Tongue (tissue), 2 donors: ENCODE measurements around the gene ATXN1L. TPM values are rescaled to one million over a fixed set of nuclear protein-coding genes. Genes with fewer than 3 reads are reported as not detected.
"Not testable (repeated sequence)": the region's sequence is repeated elsewhere in the genome, so short reads cannot be mapped to it uniquely, and the experiment has no call there.

Source experiments
- DNase-seq: peaks from one replicate; pipeline ENCODE4 v3.0.0-alpha.2; 2015
- total RNA-seq: library from RNA; depleted of rRNA; stranded (reverse); fragments of >200 nt; gene quantifications from one replicate; pipeline ENCODE4 v1.2.3, GENCODE V29; 2014

Gene ATXN1L
- total RNA-seq, 1 donor from 2014 or later: 24.1 TPM

DNA sequence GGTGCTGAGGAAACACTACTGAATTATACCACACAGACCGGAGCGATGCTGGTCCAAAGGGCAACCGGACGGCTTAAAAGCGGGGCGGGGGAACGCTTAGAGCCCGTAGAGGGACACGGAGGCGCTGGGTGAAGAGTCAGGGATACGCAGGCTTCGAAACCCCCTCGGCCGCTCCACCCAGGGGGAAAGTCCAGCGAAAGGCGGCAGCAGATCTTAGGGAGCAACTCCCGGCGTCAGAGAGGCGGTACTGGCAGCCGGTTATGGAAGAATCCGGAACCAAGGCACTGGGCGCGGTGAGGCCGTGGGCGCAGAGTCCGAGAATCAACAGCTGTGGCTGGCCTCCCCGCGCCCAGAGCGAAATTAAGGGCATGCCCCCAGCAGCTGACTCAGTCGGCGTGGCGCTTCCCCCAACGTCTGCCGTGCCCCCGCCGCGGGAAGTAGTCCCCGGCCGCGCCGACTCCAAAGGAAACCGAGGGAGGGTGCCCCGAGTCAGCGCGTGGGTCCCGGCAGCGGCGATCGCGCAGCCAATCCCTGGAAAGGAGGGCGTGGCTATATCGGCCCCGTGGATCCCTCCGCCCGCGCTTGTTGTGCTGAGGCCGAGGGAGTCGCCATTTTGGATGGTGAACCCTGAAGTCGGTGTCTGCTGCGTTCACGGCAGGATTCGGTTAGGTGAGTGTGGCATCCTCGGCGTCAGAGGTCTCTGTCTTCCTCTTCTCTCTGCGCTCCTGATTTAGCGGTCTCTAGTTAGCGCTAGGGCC lies 49.3 kb downstream of the ATXN1L start, which contains the start of gene IST1:
TSS of gene IST1 (plus strand) at position 611 of the 758 bp plus-strand sequence. CDS start 20,110 bp downstream, outside the sequence.
- DNase-seq: peak; percentile 99

DNA sequence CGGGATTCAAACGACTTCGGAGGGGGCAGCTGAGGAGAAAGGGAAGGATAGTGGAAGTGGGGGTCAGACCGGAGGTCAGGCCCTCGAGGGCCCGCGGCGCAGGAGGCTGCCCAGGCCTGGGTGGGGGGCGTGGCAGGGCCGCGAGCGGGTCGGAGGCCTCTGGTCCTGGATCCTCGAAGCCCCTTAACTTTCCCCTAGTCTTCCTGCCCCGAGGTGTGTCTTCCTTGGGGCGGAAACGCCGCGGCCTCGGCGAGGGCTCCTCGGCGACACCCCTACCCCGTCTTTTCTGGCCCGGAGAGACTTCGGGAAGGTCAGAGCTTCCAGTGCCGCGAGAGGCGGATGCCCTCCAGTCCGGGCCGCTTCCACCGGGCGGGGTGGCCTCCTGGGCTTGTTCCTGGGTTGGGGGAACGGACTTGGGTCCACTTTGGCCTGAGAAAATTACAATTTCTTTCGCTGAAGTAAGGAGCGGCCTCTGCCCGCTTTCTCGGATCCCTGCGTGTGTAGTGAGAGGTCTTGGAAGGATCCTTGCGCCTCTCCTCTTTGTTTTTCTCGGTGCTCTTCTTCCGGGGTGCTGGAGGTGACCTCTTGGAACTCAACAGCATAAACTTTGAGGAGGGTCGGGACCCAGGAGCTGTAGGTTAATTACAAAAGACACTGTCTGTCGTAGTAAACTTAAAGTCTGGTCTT lies 50.0 kb downstream of the ATXN1L start:
- DNase-seq: peak; percentile 44

DNA sequence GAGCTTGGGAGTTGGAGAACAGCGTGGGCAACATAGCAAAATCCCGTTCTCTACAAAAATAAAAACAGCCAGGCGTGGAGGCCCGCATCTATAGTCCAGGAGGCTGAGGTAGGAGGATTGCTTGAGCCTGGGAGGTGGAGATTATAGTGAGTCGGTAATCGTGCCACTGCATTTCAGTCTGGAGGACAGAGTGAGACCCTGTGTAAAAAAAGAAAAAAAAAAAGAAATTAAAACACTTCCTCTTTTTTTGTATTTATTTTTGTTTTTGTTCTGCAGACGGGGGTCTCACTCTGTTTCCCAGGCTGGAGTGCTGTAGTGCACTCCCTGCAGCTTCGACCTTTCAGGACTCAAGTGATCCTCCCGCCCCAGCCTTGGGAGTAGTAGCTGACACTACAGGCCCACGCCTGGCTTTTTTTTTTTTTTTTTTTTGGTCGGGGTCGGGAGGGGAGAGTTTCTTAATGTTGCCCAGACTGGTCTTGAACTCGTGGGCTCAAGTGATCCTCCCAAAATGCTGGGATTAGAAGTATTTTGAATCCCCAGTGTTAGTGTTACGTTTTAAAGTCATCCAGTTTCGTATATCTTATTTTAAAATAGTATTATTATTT lies 51.1 kb downstream of the ATXN1L start:
- DNase-seq: no peak

DNA sequence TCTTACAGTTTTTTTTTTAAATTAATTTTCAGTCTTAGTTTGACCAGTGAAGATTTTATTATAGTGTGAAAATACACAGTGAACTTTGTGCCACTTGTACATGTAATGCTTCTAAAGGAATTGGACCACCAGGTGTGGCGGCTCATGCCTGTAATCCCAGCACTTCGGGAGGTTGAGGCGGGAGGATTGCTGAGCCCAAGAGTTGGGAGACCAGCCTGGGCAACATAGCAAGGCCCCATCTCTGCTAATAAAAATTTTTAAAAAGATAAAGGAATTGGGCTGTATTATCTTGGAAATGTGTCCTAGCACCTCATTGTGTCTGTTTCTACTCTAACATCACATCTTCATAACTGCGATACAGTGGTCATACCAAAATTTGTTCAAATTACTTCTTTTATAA lies 53.4 kb downstream of the ATXN1L start:
- no peak for DNase-seq

DNA sequence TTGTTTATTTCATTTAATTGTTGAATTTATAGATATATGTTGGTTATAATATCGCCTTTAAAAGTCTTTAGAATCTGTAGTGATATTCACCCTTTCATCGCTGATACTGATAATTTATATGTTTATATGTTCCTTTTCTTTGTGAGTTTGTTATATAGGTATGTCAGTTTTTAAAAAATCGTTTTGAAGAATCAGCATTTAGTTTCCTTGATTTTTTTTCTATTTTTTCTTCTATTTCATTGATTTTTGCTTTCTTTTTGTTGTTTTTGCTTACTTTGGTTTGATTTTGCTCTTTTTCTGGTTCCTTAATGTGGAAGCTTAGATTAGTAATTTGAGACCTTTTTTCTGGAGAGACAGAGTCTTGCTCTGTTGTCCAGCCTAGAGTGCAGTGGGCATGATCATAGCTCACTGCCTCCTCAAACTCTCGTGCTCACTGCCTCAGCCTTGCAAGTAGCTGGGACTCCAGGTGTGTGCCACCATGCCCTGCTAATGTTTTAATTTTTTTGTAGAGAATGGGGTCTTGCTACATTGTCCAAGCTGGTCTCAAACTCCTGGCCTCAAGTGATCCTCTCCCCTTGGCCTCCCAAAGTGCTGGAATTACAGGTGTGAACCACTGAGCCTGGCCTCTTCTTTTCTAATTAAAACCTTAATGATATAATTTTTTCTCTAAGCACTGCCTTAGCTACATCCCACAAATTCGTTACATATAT lies 57.0 kb downstream of the ATXN1L start:
- no peak for DNase-seq

DNA sequence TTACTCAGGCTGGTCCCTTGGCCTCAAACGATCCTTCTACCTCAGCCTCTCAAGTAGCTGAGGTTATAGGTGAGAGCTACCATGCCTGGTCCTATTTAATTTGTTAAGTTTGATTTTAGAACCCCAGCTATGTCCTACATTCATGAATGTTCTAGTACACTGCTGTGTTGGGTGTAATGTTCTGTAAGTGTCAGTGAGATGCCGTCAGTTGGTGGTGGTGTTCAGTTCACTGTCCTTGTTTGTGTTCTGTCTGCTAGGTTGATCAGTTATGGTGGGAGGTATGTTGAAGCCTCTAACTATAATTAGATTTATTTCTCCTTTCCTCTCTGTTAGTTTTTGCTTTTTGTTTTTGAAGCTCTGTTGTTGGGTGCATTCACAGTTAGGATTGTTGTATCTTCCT lies 57.8 kb downstream of the ATXN1L start:
- DNase-seq: no peak

DNA sequence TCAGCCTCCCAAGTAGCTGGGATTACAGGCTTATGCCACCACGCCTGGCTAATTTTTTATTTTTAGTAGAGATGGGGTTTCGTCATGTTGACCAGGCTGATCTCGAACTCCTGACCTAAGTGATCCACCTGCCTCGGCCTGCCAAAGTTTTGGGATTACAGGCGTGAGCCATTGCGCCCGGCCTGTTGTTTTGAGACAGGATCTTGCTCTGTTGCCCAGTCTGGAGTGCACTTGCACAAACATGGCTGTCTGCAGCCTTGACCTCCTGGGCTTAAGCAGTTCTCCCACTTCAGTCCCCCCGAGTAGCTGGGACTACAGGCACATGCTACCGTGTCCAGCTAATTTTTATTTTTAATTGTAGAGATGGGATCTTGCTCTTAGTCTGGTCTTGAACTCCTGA lies 58.5 kb downstream of the ATXN1L start:
- DNase-seq: no peak

DNA sequence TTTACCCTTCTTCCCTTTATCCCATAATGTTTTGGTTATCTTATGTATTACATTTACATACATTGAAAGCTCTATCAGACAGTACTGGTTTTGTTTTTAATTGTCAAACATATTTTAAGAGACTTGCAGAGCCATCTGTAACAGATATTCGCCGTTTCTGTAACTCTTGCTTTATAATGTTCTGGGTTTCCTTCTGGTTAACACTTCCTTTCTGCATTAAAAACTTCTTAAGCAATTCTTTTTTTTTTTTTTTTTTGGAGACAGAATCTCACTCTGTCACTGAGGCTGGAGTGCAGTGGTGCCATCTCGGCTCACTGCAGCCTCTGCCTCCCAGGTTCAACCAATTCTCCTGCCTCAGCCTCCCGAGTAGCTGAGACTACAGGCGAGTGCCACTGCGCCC lies 60.0 kb downstream of the ATXN1L start:
- DNase-seq: not testable (repeated sequence)

Other genes starting within 250 kb of the ATXN1L start
- 1.9 TPM for gene MARVELD3, start 219.8 kb upstream of the ATXN1L start, total RNA-seq
- gene PHLPP2, start 121.3 kb upstream of the ATXN1L start, total RNA-seq: 6.5 TPM
- 109 TPM for gene AP1G1, start 37.1 kb upstream of the ATXN1L start, total RNA-seq
- gene ZNF821, start 38.2 kb downstream of the ATXN1L start, total RNA-seq: 6.6 TPM
- 213 TPM for gene IST1, start 49.6 kb downstream of the ATXN1L start, total RNA-seq
- gene PKD1L3, start 154.4 kb downstream of the ATXN1L start, total RNA-seq: 0.10 TPM
- 8.7 TPM for gene DHODH, start 162.8 kb downstream of the ATXN1L start, total RNA-seq
- 2.4 TPM for gene HP, start 208.5 kb downstream of the ATXN1L start, total RNA-seq
- gene HPR, start 217.2 kb downstream of the ATXN1L start, total RNA-seq: not detected
- gene TXNL4B, start 247.6 kb downstream of the ATXN1L start, total RNA-seq: 8.2 TPM
- 54.2 TPM for gene DHX38, start 247.9 kb downstream of the ATXN1L start, total RNA-seq